Effector memory CD4-positive, alpha-beta T cell (primary cell): ENCODE results near the gene PARD3B.

Experiments
- DNase-seq, 3 donors: peaks; one replicate each; pipeline ENCODE4 v3.0.0-alpha.2; 2020
- H3K27ac ChIP-seq: 2 replicates; pipeline ENCODE4 v1.7.0; 2013; ENCODE audit warnings: mild to moderate bottlenecking, low read length, moderate library complexity; ENCODE audit not compliant: insufficient read depth, poor library complexity, severe bottlenecking
- H3K27me3 ChIP-seq: replicated peaks from 2 replicates; pipeline ENCODE4 v1.7.0; 2013; ENCODE audit warnings: mild to moderate bottlenecking, low read length; ENCODE audit not compliant: insufficient read depth, control insufficient read depth, poor library complexity, severe bottlenecking
- H3K36me3 ChIP-seq: 2 replicates; pipeline ENCODE4 v1.7.0; 2013; ENCODE audit warnings: mild to moderate bottlenecking, low read length, moderate library complexity; ENCODE audit not compliant: control insufficient read depth, insufficient read depth
- H3K4me1 ChIP-seq: 2 replicates; pipeline ENCODE4 v1.7.0; 2013; ENCODE audit warnings: low read length, mild to moderate bottlenecking; ENCODE audit not compliant: control insufficient read depth, insufficient read depth, poor library complexity, severe bottlenecking
- H3K4me3 ChIP-seq: 2 replicates; pipeline ENCODE4 v1.7.0; 2013; ENCODE audit warnings: low read length, low read depth, mild to moderate bottlenecking; ENCODE audit not compliant: insufficient read depth, poor library complexity, severe bottlenecking
- H3K9me3 ChIP-seq: 2 replicates; pipeline ENCODE4 v1.7.0; 2013; ENCODE audit warnings: mild to moderate bottlenecking, low read length, moderate library complexity; ENCODE audit not compliant: control insufficient read depth

Gene PARD3B

GRCh38 chr2:204945376-204945775, 400.1 kb downstream of the PARD3B start:
- Histone ChIP-seq H3K27me3 (no peaks in the 10 kb centered on the region), H3K36me3 (no peaks in the 10 kb centered on the region), H3K27ac (no peak overlapping the region), H3K9me3 (peaks cover 6% of the 10 kb centered on the region), H3K4me1 (peaks cover 22% of the 10 kb centered on the region), H3K4me3 (no peak overlapping the region)
- DNase-seq = no peak

- no peak for DNase-seq
- Histone ChIP-seq H3K4me3 (no peak overlapping the region), H3K9me3 (peaks cover 6% of the 10 kb centered on the region)
Measured at GRCh38 chr2:204946892-204947291, 401.6 kb downstream of the PARD3B start.

DNA sequence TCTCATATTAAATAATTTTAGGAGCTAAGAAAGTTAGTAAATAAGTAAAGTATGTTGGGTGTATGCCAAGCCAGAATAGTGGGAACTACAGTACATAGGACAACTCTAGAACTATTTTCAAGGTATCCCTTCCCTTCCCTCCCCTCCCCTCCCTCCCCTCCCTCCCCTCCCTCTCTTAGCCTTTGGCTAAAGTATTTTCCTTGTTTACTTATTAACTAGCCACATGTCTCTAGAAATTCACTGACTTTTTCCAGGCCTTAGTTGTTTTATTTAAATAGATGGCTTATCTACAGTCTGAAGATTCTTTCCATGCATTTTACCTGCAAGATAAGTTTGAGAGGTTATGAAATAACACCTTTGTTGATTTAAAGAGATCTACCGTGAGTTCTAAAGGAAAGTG, 402.1 kb downstream of the PARD3B start:
- H3K4me3 ChIP-seq = no peak overlapping the region
- no peaks in the 10 kb centered on the region for H3K36me3 ChIP-seq
- H3K27me3 ChIP-seq = no peaks in the 10 kb centered on the region
- DNase-seq = no peak
- H3K27ac ChIP-seq = no peak overlapping the region
- peaks cover 21% of the 10 kb centered on the region for H3K4me1 ChIP-seq
- peaks cover 6% of the 10 kb centered on the region for H3K9me3 ChIP-seq

More at GRCh38 chr2:204946892-204947291, 401.6 kb downstream of the PARD3B start:
- Histone ChIP-seq H3K27me3 (no peaks in the 10 kb centered on the region), H3K4me1 (peaks cover 22% of the 10 kb centered on the region), H3K36me3 (no peaks in the 10 kb centered on the region), H3K27ac (no peak overlapping the region)

DNA sequence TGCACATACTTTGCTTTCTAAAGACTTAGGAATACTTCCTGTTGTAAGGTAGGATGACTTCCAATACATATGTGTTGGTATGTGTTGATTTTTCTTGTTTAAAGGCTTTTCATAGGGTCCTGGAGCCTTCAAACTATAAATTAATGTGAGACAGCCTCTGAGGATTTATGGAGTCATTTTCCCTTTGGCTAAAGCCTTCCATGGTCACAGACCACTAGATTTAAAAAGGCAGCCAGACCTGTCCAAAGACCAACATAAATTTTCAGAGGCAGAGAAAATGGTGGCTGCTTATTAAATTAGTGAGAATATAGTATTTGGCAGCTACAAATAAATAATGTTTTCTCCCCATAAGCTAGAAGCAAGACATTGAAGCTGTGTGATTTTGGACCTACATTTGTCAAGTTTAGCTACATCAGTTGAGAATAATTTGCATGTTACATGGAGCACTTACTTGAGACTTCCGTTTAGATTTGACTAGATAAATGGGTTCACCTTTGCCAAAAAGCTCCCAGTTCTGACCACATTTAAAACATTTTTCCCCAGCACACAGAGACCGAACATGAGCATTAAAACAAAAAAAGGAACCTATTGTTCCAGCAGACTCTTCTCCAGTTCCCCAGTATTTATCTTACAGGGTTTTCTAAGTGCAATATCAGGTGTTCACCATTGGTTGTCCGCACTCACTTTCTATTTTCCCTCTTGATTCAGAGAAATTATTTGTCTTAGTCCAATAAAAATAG, 402.9 kb downstream of the PARD3B start:
- peaks cover 6% of the 10 kb centered on the region for H3K9me3 ChIP-seq
- H3K4me3 ChIP-seq = peak overlapping the region; percentile 11
- no peak for DNase-seq
- H3K27ac ChIP-seq = no peak overlapping the region
- H3K4me1 ChIP-seq = peaks cover 19% of the 10 kb centered on the region
- no peaks in the 10 kb centered on the region for H3K36me3 ChIP-seq
- no peaks in the 10 kb centered on the region for H3K27me3 ChIP-seq

- DNase-seq = no peak
- Histone ChIP-seq H3K27me3 (no peaks in the 10 kb centered on the region), H3K4me3 (peak overlapping the region; percentile 11), H3K36me3 (no peaks in the 10 kb centered on the region), H3K4me1 (peaks cover 19% of the 10 kb centered on the region), H3K9me3 (peaks cover 6% of the 10 kb centered on the region), H3K27ac (no peak overlapping the region)
Measured at GRCh38 chr2:204948822-204949221, 403.5 kb downstream of the PARD3B start.

GRCh38 chr2:204950695-204951346, 405.5 kb downstream of the PARD3B start:
- Histone ChIP-seq H3K4me3 (no peak overlapping the region), H3K36me3 (no peaks in the 10 kb centered on the region), H3K27ac (no peak overlapping the region), H3K4me1 (peaks cover 19% of the 10 kb centered on the region), H3K9me3 (no peaks in the 10 kb centered on the region), H3K27me3 (no peaks in the 10 kb centered on the region)
- DNase-seq = no peak

DNA sequence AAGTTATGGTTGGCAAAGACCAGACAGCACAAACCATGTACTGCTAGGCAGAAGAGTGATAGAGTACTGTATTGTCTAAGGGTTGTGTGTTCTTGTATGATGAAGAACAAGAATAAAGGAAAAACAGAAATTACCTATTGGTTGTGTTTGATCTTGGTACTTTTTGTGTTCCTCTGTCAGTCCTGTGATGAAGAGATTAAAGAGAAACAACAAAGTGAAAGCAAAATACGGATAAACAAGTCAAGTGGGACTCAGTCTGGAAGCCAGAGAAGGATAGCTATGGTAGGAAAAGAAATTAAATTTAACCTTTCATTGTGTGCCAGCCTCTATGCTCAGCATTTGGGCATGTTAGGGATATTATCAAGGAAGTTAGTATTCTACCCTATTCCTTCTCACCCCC, 413.1 kb downstream of the PARD3B start:
- H3K4me1 ChIP-seq = peaks cover 4% of the 10 kb centered on the region
- H3K4me3 ChIP-seq = no peak overlapping the region
- no peaks in the 10 kb centered on the region for H3K9me3 ChIP-seq
- H3K36me3 ChIP-seq = no peaks in the 10 kb centered on the region
- no peaks in the 10 kb centered on the region for H3K27me3 ChIP-seq
- no peak overlapping the region for H3K27ac ChIP-seq
- DNase-seq = no peak

DNA sequence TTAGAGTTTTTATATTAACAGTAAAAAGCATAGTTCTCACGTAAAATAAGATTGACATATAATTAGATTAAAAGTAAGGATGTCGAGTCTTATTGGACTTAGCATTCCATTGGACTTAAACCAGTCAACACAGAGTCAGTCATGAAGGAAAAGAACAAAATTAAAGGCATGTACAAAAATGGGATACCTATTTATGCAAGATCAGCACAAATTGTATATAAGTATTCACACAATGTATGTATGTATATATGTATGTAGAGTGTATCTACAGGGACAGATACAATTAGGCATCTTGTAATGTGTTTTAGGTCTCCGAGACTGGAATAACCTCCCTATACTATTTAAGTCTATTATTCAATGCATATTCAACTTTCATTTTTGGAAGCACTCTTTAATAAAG, 419.1 kb downstream of the PARD3B start:
- no peaks in the 10 kb centered on the region for H3K9me3 ChIP-seq
- H3K36me3 ChIP-seq = no peaks in the 10 kb centered on the region
- no peak overlapping the region for H3K27ac ChIP-seq
- no peaks in the 10 kb centered on the region for H3K27me3 ChIP-seq
- DNase-seq = no peak
- no peak overlapping the region for H3K4me3 ChIP-seq
- peaks cover 33% of the 10 kb centered on the region for H3K4me1 ChIP-seq

DNA sequence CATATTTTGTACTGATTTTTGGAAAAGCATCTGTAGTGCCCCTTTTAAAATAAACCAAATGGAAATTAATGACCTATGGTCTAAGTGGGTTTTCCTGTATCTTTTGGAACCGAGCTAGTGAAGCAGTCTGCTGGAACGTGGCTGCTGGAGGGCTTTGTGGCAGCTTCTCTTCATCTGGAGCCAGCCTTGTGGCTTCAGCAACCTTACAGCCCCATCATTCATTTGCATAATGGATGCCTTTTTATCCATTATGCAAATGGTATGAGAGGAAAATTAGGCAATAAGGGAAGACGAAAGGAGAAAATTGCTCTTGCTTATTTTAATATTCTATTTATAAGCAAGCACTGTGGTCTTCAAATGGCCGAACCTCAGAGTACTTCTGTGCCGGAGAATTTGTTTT, 421.0 kb downstream of the PARD3B start:
- Histone ChIP-seq H3K9me3 (no peaks in the 10 kb centered on the region), H3K27ac (no peak overlapping the region), H3K27me3 (no peaks in the 10 kb centered on the region), H3K4me3 (no peak overlapping the region), H3K36me3 (no peaks in the 10 kb centered on the region), H3K4me1 (peaks cover 49% of the 10 kb centered on the region)
- no peak for DNase-seq

GRCh38 chr2:204967199-204967960, 422.1 kb downstream of the PARD3B start:
- H3K4me1 ChIP-seq = peaks cover 52% of the 10 kb centered on the region
- H3K4me3 ChIP-seq = no peak overlapping the region
- H3K9me3 ChIP-seq = no peaks in the 10 kb centered on the region
- H3K36me3 ChIP-seq = no peaks in the 10 kb centered on the region
- peak; percentile 4 to 31 (median 28) for DNase-seq
- H3K27ac ChIP-seq = peak overlapping the region; percentile 48
- no peaks in the 10 kb centered on the region for H3K27me3 ChIP-seq
